Measurements from ENCODE around the gene PHC3.

The PHC3 gene

DNA sequence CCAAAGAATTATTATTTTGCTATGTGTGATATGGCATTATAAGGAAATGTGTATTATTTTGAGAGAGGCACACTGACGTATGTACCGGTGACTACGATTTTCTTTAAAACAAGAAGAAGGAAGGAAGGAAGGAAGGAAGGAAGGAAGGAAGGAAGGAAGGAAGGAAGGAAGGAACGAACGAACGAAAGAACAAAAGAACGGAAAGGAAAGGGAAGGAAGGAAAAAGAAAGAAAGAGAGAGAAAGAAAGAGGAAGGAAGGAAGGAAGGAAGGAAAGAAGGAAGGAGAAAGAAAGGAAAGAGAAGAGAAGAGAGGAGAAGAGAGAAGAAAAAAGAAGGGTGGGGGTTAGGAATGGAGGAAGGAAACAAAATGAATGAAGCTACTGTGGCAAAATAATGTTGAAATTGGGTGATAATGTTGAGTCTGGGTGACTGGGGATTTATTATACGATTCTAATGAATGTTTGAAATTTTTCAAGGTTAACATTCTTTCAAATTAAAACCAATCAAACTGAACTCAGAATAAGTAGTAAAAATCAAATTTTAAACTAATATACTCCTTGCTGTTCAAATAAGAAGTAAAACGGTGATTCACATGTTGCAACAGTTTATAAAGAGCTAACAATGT is 70.3 kb downstream of the PHC3 start:
- ChIA-PET POLR2A (no interaction called here), CTCF (no interaction called here)
- no peak for DNase-seq (ENCODE audit: extremely low spot score)
- TF ChIP-seq SP1 (IDR thresholded peaks at IDR 0.05) (no peak), BHLHE40 (IDR thresholded peaks at IDR 0.05; ENCODE audit: borderline replicate concordance) (no peak), FOXA1 (IDR thresholded peaks at IDR 0.05) (no peak), LEF1 (IDR thresholded peaks at IDR 0.05; ENCODE audit: borderline replicate concordance) (no peak), ZNF384 (IDR thresholded peaks at IDR 0.05) (no peak)
- TF ChIP-seq, protein P1, sequence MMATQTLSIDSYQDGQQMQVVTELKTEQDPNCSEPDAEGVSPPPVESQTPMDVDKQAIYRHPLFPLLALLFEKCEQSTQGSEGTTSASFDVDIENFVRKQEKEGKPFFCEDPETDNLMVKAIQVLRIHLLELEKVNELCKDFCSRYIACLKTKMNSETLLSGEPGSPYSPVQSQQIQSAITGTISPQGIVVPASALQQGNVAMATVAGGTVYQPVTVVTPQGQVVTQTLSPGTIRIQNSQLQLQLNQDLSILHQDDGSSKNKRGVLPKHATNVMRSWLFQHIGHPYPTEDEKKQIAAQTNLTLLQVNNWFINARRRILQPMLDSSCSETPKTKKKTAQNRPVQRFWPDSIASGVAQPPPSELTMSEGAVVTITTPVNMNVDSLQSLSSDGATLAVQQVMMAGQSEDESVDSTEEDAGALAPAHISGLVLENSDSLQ (IDR thresholded peaks at IDR 0.05) = no peak

DNA sequence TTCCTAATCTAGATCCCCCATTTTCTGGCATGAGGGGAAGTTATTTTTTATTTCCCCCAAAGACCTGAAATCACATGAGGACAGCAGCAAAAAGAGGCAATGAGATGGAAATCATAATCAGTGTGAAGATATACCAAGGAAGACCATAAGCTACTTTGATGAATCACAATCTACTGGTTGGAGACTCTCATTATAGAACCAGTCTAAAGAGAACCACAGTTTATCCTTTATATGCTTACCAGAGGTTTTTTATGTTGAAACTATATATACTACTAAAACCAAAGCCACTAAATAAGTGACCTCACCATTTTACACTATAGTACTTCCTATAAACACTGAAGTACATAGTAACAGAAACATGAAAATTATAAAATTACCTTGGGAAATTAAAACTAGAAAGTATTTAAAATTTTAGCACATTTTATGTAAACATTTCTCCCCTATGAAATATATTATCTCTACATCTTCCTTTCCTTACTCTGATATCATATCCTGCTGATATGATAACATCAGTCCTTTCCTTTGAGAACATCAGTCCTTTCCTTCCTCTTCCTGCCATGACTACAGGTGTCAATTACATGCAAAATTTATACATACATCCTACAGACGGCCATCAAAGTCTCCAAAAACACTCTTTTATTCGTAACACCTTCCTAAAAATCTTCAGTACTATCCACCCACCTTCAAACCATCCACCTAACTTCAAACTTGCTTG is 71.8 kb downstream of the PHC3 start:
- ChIA-PET POLR2A (no interaction called here), CTCF (no interaction called here)
- no peak for DNase-seq (ENCODE audit: extremely low spot score)

DNA sequence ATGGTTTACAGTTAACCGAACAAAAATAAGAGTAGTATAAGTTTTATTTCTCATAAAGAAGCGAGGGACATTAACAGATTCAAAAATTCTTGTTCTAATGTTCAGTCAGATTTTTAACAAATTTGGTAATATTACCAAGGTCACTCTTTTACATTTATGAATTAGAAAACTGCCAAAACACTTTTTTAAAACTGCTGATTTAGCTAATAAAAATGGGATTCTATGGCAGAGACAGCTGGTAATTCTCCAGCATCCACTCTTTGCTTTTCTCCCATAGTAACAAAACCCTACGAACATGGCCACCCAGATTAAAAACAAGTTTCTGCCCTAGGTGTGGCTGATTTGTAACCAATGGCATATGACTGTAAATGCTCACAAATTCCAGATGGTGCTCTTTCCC is 72.6 kb downstream of the PHC3 start:
- POLR2A ChIA-PET = no interaction called here
- no peak for DNase-seq (ENCODE audit: extremely low spot score)
- CTCF ChIA-PET = no interaction called here
- TF ChIP-seq ZNF384 (IDR thresholded peaks at IDR 0.05) (no peak), NFRKB (IDR thresholded peaks at IDR 0.05) (no peak)

More for the DNA sequence above, 71.8 kb downstream of the PHC3 start:
- TF ChIP-seq TARDBP (IDR thresholded peaks at IDR 0.05) (no peak), ZNF384 (IDR thresholded peaks at IDR 0.05) (no peak), CTBP1 (IDR thresholded peaks at IDR 0.05; ENCODE audit: borderline replicate concordance) (no peak), L3MBTL2 (conservative IDR thresholded peaks at IDR 0.05) (no peak), SUZ12 (IDR thresholded peaks at IDR 0.05) (no peak), SP1 (IDR thresholded peaks at IDR 0.05) (no peak), ELF4 (IDR thresholded peaks at IDR 0.05) (no peak), BHLHE40 (IDR thresholded peaks at IDR 0.05; ENCODE audit: borderline replicate concordance) (no peak), HDGF (IDR thresholded peaks at IDR 0.05; ENCODE audit: borderline replicate concordance) (no peak), LEF1 (IDR thresholded peaks at IDR 0.05; ENCODE audit: borderline replicate concordance) (no peak), ARNT (IDR thresholded peaks at IDR 0.05) (no peak), FOXM1 (IDR thresholded peaks at IDR 0.05; ENCODE audit: borderline replicate concordance) (no peak), FOXA1 (IDR thresholded peaks at IDR 0.05) (no peak), NFRKB (IDR thresholded peaks at IDR 0.05) (no peak)
- TF ChIP-seq, protein P1 (IDR thresholded peaks at IDR 0.05) = no peak

DNA sequence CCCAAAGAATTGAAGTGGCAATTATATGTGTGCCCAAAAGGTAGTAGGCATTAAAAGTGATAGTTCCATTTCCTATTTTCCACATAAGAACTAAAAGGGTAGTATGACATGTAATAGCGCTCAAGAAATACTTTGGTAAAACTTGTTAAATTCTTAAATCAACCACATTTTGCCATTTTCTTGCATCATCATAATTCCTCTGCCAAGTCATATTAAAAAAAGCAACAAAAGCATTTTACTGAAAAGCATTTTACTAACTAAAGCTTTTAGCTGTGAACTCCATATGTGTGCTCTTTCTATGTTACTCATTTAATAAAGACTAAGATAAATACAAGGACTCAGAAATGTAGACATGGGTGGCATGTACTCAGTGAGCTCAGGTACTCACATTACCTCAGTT is 73.6 kb downstream of the PHC3 start:
- ChIA-PET POLR2A (no interaction called here), CTCF (no interaction called here)
- no peak for DNase-seq (ENCODE audit: extremely low spot score)
- TF ChIP-seq, protein P1 (IDR thresholded peaks at IDR 0.05) = no peak
- no peak for TF ChIP-seq SUZ12 (IDR thresholded peaks at IDR 0.05)
- no peak for TF ChIP-seq LEF1 (IDR thresholded peaks at IDR 0.05; ENCODE audit: borderline replicate concordance)
- TF ChIP-seq NFRKB (IDR thresholded peaks at IDR 0.05) = no peak

DNA sequence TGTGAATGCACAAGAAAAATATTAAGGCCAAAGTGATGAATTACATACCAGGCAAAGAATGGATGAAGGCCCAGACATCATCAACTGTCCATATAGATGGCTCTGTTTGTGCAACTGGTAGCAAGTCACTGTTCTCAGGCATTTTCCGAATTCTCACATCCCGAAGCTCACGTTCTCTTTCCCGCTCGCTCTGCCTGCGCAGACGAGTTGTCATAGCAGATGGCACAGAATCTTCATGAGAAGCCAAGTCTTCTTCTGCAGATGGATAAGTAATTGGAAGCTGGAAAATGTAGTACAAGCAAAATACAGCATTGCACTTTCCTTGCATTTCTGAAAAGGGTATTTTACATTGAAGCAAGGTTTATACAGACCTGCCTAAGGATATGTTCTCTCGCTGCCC is 79.1 kb downstream of the PHC3 start:
- POLR2A ChIA-PET = no interaction called here
- CTCF ChIA-PET = no interaction called here
- TF ChIP-seq TARDBP (IDR thresholded peaks at IDR 0.05) = no peak
- no peak for TF ChIP-seq L3MBTL2 (conservative IDR thresholded peaks at IDR 0.05)
- TF ChIP-seq SUZ12 (IDR thresholded peaks at IDR 0.05) = no peak
- no peak for TF ChIP-seq NFRKB (IDR thresholded peaks at IDR 0.05)
- TF ChIP-seq LEF1 (IDR thresholded peaks at IDR 0.05; ENCODE audit: borderline replicate concordance) = no peak
- TF ChIP-seq FOXA1 (IDR thresholded peaks at IDR 0.05) = no peak
- no peak for TF ChIP-seq HDGF (IDR thresholded peaks at IDR 0.05; ENCODE audit: borderline replicate concordance)
- TF ChIP-seq SP1 (IDR thresholded peaks at IDR 0.05) = no peak
- TF ChIP-seq ZNF384 (IDR thresholded peaks at IDR 0.05) = no peak
- no peak for TF ChIP-seq CTBP1 (IDR thresholded peaks at IDR 0.05; ENCODE audit: borderline replicate concordance)
- no peak for TF ChIP-seq FOXM1 (IDR thresholded peaks at IDR 0.05; ENCODE audit: borderline replicate concordance)
- no peak for DNase-seq (ENCODE audit: extremely low spot score)

DNA sequence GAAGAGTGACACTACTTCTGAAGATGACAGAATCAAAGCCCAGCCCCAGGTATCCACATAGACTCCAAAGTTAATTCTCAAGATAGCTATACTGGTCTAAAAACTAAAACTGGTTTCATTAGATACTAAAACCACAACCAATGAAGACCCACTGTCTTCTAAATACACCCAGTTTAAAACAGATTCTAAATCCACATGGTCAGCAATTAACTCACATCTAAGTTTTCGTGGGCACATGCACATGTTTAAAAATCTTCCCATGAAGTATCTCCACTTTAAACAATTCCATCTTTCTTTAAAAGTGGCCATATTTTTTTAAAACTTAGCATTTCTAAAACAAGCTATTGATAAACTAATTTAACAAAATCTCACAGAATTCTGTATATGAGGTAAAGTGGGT is 80.6 kb downstream of the PHC3 start:
- CTCF ChIA-PET = no interaction called here
- POLR2A ChIA-PET = no interaction called here

More for the DNA sequence above, 80.6 kb downstream of the PHC3 start:
- TF ChIP-seq, protein P1 (IDR thresholded peaks at IDR 0.05) = no peak
- no peak for TF ChIP-seq HDGF (IDR thresholded peaks at IDR 0.05; ENCODE audit: borderline replicate concordance)
- TF ChIP-seq FOXM1 (IDR thresholded peaks at IDR 0.05; ENCODE audit: borderline replicate concordance) = no peak
- TF ChIP-seq FOXK2 (IDR thresholded peaks at IDR 0.05) = no peak
- no peak for TF ChIP-seq ARNT (IDR thresholded peaks at IDR 0.05)
- no peak for TF ChIP-seq L3MBTL2 (conservative IDR thresholded peaks at IDR 0.05)
- no peak for TF ChIP-seq ZNF384 (IDR thresholded peaks at IDR 0.05)
- TF ChIP-seq FOXA1 (IDR thresholded peaks at IDR 0.05) = no peak
- TF ChIP-seq NFRKB (IDR thresholded peaks at IDR 0.05) = no peak
- no peak for TF ChIP-seq SP1 (IDR thresholded peaks at IDR 0.05)
- TF ChIP-seq TARDBP (IDR thresholded peaks at IDR 0.05) = no peak
- no peak for TF ChIP-seq CTBP1 (IDR thresholded peaks at IDR 0.05; ENCODE audit: borderline replicate concordance)
- TF ChIP-seq LEF1 (IDR thresholded peaks at IDR 0.05; ENCODE audit: borderline replicate concordance) = no peak
- no peak for TF ChIP-seq BHLHE40 (IDR thresholded peaks at IDR 0.05; ENCODE audit: borderline replicate concordance)
- no peak for TF ChIP-seq ELF4 (IDR thresholded peaks at IDR 0.05)
- no peak for TF ChIP-seq SUZ12 (IDR thresholded peaks at IDR 0.05)
- DNase-seq (ENCODE audit: extremely low spot score) = no peak
